ENCODE data around the gene SASH1.

GRCh38 chr6:148324297-148324985 lies 18.2 kb upstream of the SASH1 start:
- TF ChIP-seq, protein P1, sequence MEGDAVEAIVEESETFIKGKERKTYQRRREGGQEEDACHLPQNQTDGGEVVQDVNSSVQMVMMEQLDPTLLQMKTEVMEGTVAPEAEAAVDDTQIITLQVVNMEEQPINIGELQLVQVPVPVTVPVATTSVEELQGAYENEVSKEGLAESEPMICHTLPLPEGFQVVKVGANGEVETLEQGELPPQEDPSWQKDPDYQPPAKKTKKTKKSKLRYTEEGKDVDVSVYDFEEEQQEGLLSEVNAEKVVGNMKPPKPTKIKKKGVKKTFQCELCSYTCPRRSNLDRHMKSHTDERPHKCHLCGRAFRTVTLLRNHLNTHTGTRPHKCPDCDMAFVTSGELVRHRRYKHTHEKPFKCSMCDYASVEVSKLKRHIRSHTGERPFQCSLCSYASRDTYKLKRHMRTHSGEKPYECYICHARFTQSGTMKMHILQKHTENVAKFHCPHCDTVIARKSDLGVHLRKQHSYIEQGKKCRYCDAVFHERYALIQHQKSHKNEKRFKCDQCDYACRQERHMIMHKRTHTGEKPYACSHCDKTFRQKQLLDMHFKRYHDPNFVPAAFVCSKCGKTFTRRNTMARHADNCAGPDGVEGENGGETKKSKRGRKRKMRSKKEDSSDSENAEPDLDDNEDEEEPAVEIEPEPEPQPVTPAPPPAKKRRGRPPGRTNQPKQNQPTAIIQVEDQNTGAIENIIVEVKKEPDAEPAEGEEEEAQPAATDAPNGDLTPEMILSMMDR (conservative IDR thresholded peaks at IDR 0.05 in 1 of 2, IDR thresholded peaks at IDR 0.05 in 1 of 2; ENCODE audit: extremely low read depth in 1 of 2, insufficient read depth in 1 of 2, low read depth in 1 of 2, low read length in 2 of 2), result no peak
- TF ChIP-seq EZH2 (IDR thresholded peaks at IDR 0.05; ENCODE audit: borderline replicate concordance, low read length), result no peak

Measured in mammary epithelial cell (primary cell).